ENCODE measurements around the gene F2R.
A peak's percentile ranks its signal among the peaks of the same experiment; 100 is the strongest.

F2R gene

DNA sequence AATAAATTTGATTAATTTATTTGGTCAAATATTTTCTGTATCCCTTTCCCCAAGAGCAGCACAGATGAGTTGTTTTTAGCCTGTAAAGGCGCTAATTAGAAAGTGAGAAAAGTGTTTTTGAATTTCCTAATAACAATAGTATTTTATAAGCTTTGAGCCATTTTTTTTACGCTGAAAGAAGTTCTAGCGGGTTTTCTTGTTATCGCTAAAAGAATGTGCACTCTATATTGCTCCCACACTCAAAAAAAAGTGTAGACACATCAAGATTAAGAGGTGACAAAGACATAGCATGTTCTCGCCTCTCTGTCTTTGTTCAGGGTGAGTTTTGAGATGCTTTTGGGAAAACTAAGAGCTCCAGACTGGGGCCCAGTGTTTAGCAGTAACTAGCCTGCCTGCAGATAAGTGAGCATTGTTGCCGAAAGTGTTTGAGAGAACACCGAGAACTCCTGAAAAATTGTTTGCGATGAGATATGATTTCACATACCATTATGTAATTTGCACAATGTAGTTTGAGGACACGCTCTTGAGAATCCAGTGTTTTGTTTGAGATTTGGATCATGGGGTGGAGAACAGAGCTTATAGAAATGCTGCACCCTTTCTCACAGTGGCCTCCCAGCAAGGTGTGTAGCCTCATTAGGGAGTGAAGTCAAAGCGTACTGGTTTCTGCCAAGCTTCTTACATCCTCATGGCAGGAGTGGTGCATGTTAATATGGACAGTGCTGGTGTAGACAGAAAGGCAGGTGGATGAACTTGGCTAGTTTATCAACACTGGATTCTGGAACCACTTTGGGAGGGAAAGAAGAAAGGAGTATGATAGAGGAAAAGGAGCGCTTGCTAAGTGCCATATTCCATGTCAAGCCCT is 1.5 kb downstream of the F2R start:
- peaks cover 46 to 60% of the 10 kb centered on the region in 2 donors for H3K4me1 Mint-ChIP-seq (ENCODE audit: low read depth in 2 of 2)
- H3K27ac Mint-ChIP-seq: peak overlapping the region; percentile 95 to 96
- ATAC-seq (replicated peaks): no peak
- no peak for DNase-seq
- peaks cover 10% of the 10 kb centered on the region for H3K36me3 Mint-ChIP-seq (ENCODE audit: insufficient read depth)
- H3K27me3 Mint-ChIP-seq: no peaks in the 10 kb centered on the region
- H3K9me3 Mint-ChIP-seq: no peaks in the 10 kb centered on the region
- peak overlapping the region; percentile 94 to 98 for H3K4me3 Mint-ChIP-seq

DNA sequence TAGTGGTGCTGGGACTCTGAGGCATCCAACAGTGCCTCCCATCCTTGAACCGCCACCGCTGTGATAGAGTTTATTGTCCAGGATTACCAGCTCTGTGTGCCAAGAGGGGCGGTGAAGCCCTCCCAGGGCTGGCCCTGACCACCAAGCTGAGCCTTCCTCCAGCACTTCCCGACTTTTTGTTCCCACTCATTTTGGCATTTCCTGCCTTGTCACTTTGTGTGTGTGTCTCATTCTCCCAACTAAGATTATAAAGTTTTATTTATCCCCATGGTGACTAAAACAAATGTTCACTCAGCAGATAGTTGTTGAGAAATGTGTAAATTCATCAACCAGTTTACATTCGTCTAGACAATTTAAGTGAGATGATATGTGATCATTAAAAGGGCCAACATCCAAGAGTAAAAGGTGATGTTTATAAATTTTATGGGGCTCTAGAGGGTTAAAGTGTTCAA is 2.5 kb downstream of the F2R start:
- peaks cover 49 to 65% of the 10 kb centered on the region in 2 donors for H3K4me1 Mint-ChIP-seq (ENCODE audit: low read depth in 2 of 2)
- ATAC-seq (replicated peaks): no peak
- H3K4me3 Mint-ChIP-seq: peak overlapping the region; percentile 94 to 98
- peak overlapping the region; percentile 66 to 95 for H3K27ac Mint-ChIP-seq
- DNase-seq: no peak
- H3K9me3 Mint-ChIP-seq: no peaks in the 10 kb centered on the region
- peaks cover 10% of the 10 kb centered on the region for H3K36me3 Mint-ChIP-seq (ENCODE audit: insufficient read depth)
- H3K27me3 Mint-ChIP-seq: no peaks in the 10 kb centered on the region

DNA sequence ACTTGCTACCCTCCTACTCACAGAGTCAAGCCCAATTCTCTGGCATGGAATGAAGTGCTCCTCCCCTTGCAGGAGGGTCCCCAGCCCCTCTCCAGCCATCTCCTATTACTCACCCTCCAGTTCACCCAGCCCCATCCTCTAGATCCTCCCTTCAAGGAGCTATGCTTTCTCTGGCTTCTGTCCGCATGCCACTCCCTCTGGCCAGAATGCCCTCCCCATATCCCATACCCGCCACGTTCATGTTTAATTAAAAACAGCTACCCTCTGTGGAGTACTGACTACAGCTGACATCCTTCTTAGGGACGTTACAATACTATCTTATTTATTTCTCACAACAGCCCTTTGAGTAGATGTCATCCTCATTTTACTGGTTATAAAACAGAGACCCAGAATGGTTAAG is 3.0 kb downstream of the F2R start:
- ATAC-seq (replicated peaks): no peak
- Mint-ChIP-seq H3K4me3 (peak overlapping the region; percentile 94 to 98), H3K27ac (peak overlapping the region; percentile 30 to 66)

DNA sequence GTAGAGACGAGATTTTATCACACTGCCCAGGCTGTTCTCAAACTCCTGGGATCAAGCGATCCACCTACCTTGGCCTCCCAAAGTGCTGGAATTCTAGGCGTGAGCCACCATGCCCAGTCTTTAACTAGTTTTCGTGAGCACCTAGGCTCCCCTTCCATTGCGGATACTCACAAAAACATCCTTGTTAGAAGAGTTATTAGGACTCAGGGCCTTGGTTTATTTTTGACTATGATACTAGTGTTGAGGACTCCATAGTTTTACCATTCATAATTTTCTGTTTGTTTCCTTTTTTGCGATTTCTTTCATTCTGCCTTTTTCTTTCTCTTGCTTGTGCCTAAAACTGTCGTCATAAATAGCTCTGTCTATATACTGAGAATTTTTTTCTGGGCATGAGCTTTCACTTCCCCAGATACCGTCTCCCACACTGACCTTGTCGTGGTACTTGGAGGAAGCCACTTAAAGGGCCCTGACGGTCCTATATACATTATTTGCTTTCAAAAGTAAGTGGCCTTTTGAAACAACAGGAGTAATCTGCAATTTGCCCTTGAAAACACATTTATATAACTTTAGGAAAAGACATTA is 5.2 kb downstream of the F2R start:
- Mint-ChIP-seq H3K36me3 (ENCODE audit: insufficient read depth) (peaks cover 10% of the 10 kb centered on the region), H3K4me3 (peak overlapping the region; percentile 58 to 62), H3K27ac (peak overlapping the region; percentile 80 to 84), H3K27me3 (no peaks in the 10 kb centered on the region), H3K9me3 (no peaks in the 10 kb centered on the region), H3K4me1 (ENCODE audit: low read depth in 2 of 2) (peaks cover 47 to 79% of the 10 kb centered on the region in 2 donors)
- DNase-seq: no peak
- ATAC-seq (replicated peaks): no peak

More for the DNA sequence above, 3.0 kb downstream of the F2R start:
- Mint-ChIP-seq H3K9me3 (no peaks in the 10 kb centered on the region), H3K36me3 (ENCODE audit: insufficient read depth) (peaks cover 10% of the 10 kb centered on the region), H3K4me1 (ENCODE audit: low read depth in 2 of 2) (peaks cover 47 to 64% of the 10 kb centered on the region in 2 donors), H3K27me3 (no peaks in the 10 kb centered on the region)
- DNase-seq: no peak

DNA sequence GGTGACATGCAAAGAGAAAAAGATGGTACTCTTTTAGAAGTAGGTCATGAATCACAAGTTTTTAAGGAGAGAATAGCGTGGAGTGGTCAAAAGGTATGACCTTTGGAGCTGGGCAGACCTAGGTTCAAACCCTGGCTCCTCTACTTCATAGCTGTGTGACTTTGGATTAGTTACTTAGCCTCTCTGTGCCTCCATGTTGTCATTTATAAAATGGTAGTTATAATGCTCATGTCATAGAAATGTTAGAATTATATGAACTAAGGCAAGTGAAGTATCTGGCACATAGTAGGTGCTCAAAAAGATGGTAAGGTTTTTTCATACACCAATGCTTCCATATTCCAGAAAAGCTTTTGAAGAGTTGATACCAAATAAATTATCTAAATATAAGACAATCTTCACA is 7.3 kb downstream of the F2R start:
- H3K4me3 Mint-ChIP-seq: peak overlapping the region in 1 of 2 donors; percentile 46
- H3K36me3 Mint-ChIP-seq (ENCODE audit: insufficient read depth): no peaks in the 10 kb centered on the region
- no peak for ATAC-seq (replicated peaks)
- H3K27ac Mint-ChIP-seq: peak overlapping the region; percentile 2 to 92
- H3K9me3 Mint-ChIP-seq: no peaks in the 10 kb centered on the region
- DNase-seq: no peak
- H3K27me3 Mint-ChIP-seq: no peaks in the 10 kb centered on the region
- H3K4me1 Mint-ChIP-seq (ENCODE audit: low read depth in 2 of 2): peaks cover 34 to 67% of the 10 kb centered on the region in 2 donors

DNA sequence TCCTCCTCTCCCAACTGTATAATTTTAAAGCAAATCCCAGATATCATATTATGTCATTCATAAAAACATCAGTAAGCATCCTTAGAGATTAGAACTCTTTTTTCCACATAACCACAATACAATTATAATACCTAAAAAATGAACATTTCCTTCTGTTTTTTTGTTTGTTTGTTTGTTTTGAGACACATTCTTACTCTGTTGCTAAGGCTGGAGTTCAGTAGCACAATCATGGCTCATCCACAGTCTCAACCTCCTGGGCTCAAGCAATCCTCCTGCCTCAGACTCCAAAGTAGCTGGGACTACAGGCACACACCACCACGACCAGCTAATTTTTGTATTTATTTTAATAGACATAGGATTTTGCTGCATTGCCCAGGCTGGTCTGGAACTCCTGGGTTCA is 8.0 kb downstream of the F2R start:
- H3K36me3 Mint-ChIP-seq (ENCODE audit: insufficient read depth): no peaks in the 10 kb centered on the region
- ATAC-seq (replicated peaks) (no peak), DNase-seq (no peak)
- H3K4me3 Mint-ChIP-seq: no peak overlapping the region
- peaks cover 30 to 61% of the 10 kb centered on the region in 2 donors for H3K4me1 Mint-ChIP-seq (ENCODE audit: low read depth in 2 of 2)
- no peaks in the 10 kb centered on the region for H3K27me3 Mint-ChIP-seq
- peak overlapping the region; percentile 85 to 92 for H3K27ac Mint-ChIP-seq
- no peaks in the 10 kb centered on the region for H3K9me3 Mint-ChIP-seq

DNA sequence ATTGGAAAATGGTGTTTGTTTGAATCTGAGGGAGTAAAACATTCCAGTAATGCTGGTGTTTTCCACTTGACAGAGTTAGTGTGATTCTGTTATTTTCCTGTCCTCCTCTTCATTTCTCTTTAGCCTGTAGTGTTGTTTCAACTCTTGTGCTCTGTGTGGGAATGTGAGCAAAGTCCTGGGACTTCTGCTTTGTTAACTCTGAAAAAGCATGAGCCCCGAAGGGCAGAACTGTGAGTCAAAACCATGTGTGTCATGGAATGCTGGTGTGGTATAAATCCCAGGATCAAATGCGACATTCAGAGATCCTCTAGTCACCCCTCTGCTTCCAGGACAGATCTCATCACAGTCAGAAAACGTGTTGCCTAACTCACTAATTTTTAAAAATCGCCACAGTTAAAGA is 8.9 kb downstream of the F2R start:
- H3K27ac Mint-ChIP-seq: peak overlapping the region; percentile 85 to 92
- peaks cover 3% of the 10 kb centered on the region for H3K36me3 Mint-ChIP-seq (ENCODE audit: insufficient read depth)
- H3K9me3 Mint-ChIP-seq: peaks cover 0 to 8% of the 10 kb centered on the region in 2 donors
- DNase-seq (no peak), ATAC-seq (replicated peaks) (no peak)
- peaks cover 33 to 57% of the 10 kb centered on the region in 2 donors for H3K4me1 Mint-ChIP-seq (ENCODE audit: low read depth in 2 of 2)
- H3K27me3 Mint-ChIP-seq: no peaks in the 10 kb centered on the region
- H3K4me3 Mint-ChIP-seq: peak overlapping the region in 1 of 2 donors; percentile 60

DNA sequence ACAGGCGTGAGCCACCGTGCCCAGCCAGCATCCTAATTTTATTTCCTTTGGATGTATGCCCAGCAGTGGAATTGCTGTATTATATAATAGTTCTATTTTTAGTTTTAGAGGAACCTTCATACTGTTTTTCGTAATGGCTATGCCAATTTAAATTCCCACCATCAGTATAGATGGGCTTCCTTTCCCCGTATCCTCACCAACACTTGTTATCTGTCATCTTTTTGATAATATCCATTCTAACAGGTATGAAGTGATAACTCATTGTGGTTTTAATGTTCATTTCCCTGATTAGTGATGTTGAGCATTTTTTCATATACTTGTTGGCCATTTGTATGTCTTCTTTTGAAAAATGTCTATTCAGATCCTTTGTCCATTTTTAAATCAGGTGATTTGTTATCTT is 13.0 kb downstream of the F2R start:
- peak overlapping the region in 1 of 2 donors; percentile 35 for H3K4me3 Mint-ChIP-seq
- no peaks in the 10 kb centered on the region for H3K27me3 Mint-ChIP-seq
- DNase-seq (no peak), ATAC-seq (replicated peaks) (no peak)
- H3K36me3 Mint-ChIP-seq (ENCODE audit: insufficient read depth): peaks cover 18% of the 10 kb centered on the region
- peak overlapping the region; percentile 90 to 98 for H3K27ac Mint-ChIP-seq
- H3K9me3 Mint-ChIP-seq: peaks cover 0 to 8% of the 10 kb centered on the region in 2 donors
- H3K4me1 Mint-ChIP-seq (ENCODE audit: low read depth in 2 of 2): peaks cover 45 to 61% of the 10 kb centered on the region in 2 donors

DNA sequence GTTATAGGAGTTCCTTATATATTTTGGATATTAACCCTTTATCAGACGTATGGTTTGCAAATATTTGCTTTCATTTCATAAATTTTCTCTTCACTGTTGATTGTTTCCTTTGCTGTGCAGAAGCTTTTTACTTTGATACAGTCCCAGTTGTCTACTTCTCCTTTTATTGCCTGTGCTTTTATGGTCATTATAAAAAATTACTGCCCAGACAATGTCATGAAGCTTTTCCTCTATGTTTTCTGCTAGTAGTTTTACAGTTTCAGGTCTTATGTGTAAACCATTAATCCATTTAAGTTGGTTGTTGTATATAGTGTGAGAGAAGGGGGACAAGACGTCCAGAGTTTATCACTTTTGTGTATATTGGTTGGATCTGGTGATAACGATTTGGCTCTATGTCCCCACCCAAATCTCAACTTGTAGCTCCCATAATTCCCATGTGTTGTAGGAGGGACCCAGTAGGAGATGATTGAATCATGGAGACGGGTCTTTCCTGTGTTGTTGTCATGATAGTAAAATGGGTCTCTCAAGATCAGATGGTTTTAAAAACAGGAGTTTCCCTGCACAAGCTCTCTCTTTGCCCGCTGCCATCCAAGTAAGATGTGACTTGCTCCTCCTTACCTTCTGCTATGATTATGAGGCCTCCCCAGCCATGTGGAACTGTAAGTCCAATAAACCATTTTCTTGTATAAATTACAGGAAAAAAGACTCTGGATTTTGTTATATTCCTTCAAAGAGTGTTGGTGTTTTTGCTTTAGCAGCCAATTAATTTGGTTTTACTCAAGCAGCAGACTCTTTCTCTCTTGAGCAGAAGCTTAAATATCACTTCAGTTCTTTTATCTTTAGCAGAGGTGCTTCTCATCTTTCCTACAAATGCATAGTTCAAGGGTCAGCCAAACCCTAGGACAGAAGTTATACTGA is 13.7 kb downstream of the F2R start:
- H3K27ac Mint-ChIP-seq: peak overlapping the region; percentile 90 to 98
- peaks cover 47 to 61% of the 10 kb centered on the region in 2 donors for H3K4me1 Mint-ChIP-seq (ENCODE audit: low read depth in 2 of 2)
- H3K36me3 Mint-ChIP-seq (ENCODE audit: insufficient read depth): peaks cover 19% of the 10 kb centered on the region

DNA sequence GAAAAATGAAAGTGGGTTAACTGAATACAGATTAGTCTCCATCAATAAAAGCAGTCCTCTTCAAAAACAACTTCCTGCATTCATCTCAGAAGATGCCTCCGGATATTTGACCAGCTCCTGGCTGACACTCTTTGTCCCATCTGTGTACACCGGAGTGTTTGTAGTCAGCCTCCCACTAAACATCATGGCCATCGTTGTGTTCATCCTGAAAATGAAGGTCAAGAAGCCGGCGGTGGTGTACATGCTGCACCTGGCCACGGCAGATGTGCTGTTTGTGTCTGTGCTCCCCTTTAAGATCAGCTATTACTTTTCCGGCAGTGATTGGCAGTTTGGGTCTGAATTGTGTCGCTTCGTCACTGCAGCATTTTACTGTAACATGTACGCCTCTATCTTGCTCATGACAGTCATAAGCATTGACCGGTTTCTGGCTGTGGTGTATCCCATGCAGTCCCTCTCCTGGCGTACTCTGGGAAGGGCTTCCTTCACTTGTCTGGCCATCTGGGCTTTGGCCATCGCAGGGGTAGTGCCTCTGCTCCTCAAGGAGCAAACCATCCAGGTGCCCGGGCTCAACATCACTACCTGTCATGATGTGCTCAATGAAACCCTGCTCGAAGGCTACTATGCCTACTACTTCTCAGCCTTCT is 16.6 kb downstream of the F2R start:
- peak; percentile 36 for ATAC-seq (replicated peaks)
- Mint-ChIP-seq H3K36me3 (ENCODE audit: insufficient read depth) (peaks cover 29% of the 10 kb centered on the region), H3K27me3 (no peaks in the 10 kb centered on the region), H3K4me1 (ENCODE audit: low read depth in 2 of 2) (peaks cover 49 to 57% of the 10 kb centered on the region in 2 donors), H3K27ac (peak overlapping the region; percentile 90 to 98), H3K4me3 (peak overlapping the region; percentile 57 to 61), H3K9me3 (peaks cover 0 to 8% of the 10 kb centered on the region in 2 donors)
- DNase-seq: no peak

More for the DNA sequence above, 13.7 kb downstream of the F2R start:
- Mint-ChIP-seq H3K4me3 (peak overlapping the region in 1 of 2 donors; percentile 35), H3K27me3 (no peaks in the 10 kb centered on the region), H3K9me3 (peaks cover 0 to 8% of the 10 kb centered on the region in 2 donors)
- ATAC-seq (replicated peaks) (no peak), DNase-seq (no peak)

DNA sequence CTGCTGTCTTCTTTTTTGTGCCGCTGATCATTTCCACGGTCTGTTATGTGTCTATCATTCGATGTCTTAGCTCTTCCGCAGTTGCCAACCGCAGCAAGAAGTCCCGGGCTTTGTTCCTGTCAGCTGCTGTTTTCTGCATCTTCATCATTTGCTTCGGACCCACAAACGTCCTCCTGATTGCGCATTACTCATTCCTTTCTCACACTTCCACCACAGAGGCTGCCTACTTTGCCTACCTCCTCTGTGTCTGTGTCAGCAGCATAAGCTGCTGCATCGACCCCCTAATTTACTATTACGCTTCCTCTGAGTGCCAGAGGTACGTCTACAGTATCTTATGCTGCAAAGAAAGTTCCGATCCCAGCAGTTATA is 17.1 kb downstream of the F2R start:
- no peaks in the 10 kb centered on the region for H3K27me3 Mint-ChIP-seq
- DNase-seq (peak; percentile 70 to 75 (median 73)), ATAC-seq (replicated peaks) (peak; percentile 85)
- peak overlapping the region; percentile 57 to 61 for H3K4me3 Mint-ChIP-seq
- peaks cover 52 to 61% of the 10 kb centered on the region in 2 donors for H3K4me1 Mint-ChIP-seq (ENCODE audit: low read depth in 2 of 2)
- H3K9me3 Mint-ChIP-seq: peaks cover 0 to 8% of the 10 kb centered on the region in 2 donors
- peak overlapping the region; percentile 90 to 98 for H3K27ac Mint-ChIP-seq
- peaks cover 31% of the 10 kb centered on the region for H3K36me3 Mint-ChIP-seq (ENCODE audit: insufficient read depth)

DNA sequence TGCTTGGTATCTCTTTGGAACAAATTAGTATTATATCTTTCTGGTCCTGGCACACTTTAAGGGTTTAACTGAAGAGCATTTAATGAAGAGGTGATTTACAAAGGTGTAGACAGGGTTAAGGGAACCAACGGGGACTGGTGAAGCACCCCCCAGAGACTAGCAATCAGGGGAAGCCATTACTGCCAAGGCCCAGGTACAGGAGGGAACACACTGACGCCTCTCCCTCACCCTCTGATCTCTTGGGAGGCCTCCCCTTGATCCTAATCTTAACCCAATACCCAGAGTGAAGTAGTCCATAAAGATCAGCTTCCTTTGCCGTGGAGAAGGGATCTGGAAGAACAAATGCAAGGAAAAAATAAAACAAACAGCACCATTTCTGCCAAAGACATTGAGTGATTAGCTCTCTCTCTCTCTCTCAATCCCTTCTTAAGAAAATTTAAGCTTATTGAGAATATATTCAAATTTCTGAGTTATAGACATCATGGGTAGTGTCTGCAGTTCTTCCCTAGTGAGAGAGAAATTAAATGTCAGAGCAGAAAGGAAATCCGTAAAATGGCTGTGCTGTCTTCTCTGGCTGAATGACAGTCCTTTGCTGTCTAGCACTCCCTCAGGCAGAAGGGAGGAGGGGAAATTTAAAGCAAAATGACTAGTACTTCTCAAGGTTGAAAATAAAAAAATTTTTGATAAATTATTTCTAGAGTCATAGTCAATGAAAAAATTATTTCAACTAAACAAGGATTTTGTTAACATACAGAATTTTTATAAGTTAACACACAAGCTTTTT is 20.0 kb downstream of the F2R start:
- Mint-ChIP-seq H3K36me3 (ENCODE audit: insufficient read depth) (peaks cover 39% of the 10 kb centered on the region), H3K4me3 (peak overlapping the region; percentile 73 to 86), H3K27ac (peak overlapping the region; percentile 97 to 100), H3K27me3 (no peaks in the 10 kb centered on the region), H3K4me1 (ENCODE audit: low read depth in 2 of 2) (peaks cover 57 to 65% of the 10 kb centered on the region in 2 donors), H3K9me3 (no peaks in the 10 kb centered on the region)
- DNase-seq (no peak), ATAC-seq (replicated peaks) (no peak)

Measured in effector memory CD8-positive, alpha-beta T cell (primary cell).